B cell (primary cell): ENCODE data around the gene ZNF398. TPM values are rescaled to one million over a fixed set of nuclear protein-coding genes. Genes with fewer than 3 reads are reported as not detected.
A peak's percentile ranks its signal among the peaks of the same experiment; 100 is the strongest.

Source experiments
- ATAC-seq: fragments of 200-7000 bp; cut with Tn5 transposase; one replicate; pipeline ENCODE4 v1.10.0; 2021; ENCODE audit warnings: low read depth, mild to moderate bottlenecking, moderate number of reproducible peaks, moderate library complexity
- CTCF ChIA-PET: fragments of 350-600 bp; sonication (Branson Sonifier 250); formaldehyde crosslinking; loops from one replicate; lab custom pipeline; 2021; ENCODE audit warnings: antibody characterized with exemption, inconsistent platforms; lab: Charles Lee
- POLR2A ChIA-PET: fragments of 350-600 bp; sonication (Branson Sonifier 250); formaldehyde crosslinking; loops from one replicate; lab custom pipeline; 2021; ENCODE audit warnings: antibody characterized with exemption; lab: Charles Lee
- DNase-seq: peaks from one replicate; pipeline ENCODE4 v3.0.0; 2013
- H2AFZ ChIP-seq: 2 replicates; pipeline ENCODE4 v1.6.1; 2012; ENCODE audit warnings: mild to moderate bottlenecking, low read depth, low read length; ENCODE audit not compliant: insufficient read depth, poor library complexity, severe bottlenecking
- H3K27ac ChIP-seq, 2 donors: 1 replicate in 1 of 2; 2 replicates in 1 of 2; pipeline ENCODE4 v1.5.1; 2012 to 2013; ENCODE audit warnings: low read length in 2 of 2, mild to moderate bottlenecking in 2 of 2, moderate library complexity in 1 of 2
- H3K27me3 ChIP-seq, 4 experiments: fragments of 200-600 bp in 1 of 4; sonication (generic) in 1 of 4; replicated peaks in 1 of 4; 1 replicate in 2 of 4; 2 replicates in 2 of 4; pipeline versions ENCODE4 v1.6.1 to v1.7.0; 2013 to 2016; ENCODE audit warnings: low read length in 3 of 4, mild to moderate bottlenecking in 2 of 4, mixed read lengths in 1 of 4, moderate library complexity in 1 of 4; ENCODE audit not compliant: insufficient read depth in 4 of 4, control insufficient read depth in 3 of 4; ENCODE audit errors: control extremely low read depth in 1 of 4
- H3K36me3 ChIP-seq, 2 experiments: replicated peaks in 1 of 2; 1 replicate in 1 of 2; 2 replicates in 1 of 2; pipeline versions ENCODE4 v1.6.1 to v1.7.1; 2013; ENCODE audit warnings: low read length in 1 of 2; ENCODE audit not compliant: insufficient read depth in 2 of 2, control insufficient read depth in 1 of 2; ENCODE audit errors: control extremely low read depth in 1 of 2, extremely low read depth in 1 of 2
- H3K4me1 ChIP-seq, 2 donors: fragments of 200-600 bp in 1 of 2; sonication (generic) in 1 of 2; 1 replicate in 1 of 2; 2 replicates in 1 of 2; pipeline versions ENCODE4 v1.5.1 to v1.6.1; 2013 to 2017; ENCODE audit warnings: low read length in 2 of 2; ENCODE audit not compliant: control insufficient read depth in 2 of 2, insufficient read depth in 2 of 2
- H3K4me2 ChIP-seq: replicated peaks from 2 replicates; pipeline ENCODE3; 2012; ENCODE audit warnings: mild to moderate bottlenecking, low read depth, low read length; ENCODE audit not compliant: poor library complexity, severe bottlenecking
- H3K4me3 ChIP-seq, 5 experiments: fragments of 200-600 bp in 1 of 5; sonication (generic) in 1 of 5; 1 replicate in 3 of 5; 2 replicates in 2 of 5; pipeline versions ENCODE4 v1.5.1 to v1.7.0; 2011 to 2016; ENCODE audit warnings: low read length in 4 of 5, mild to moderate bottlenecking in 4 of 5, low read depth in 2 of 5, control low read depth in 1 of 5, moderate library complexity in 1 of 5; ENCODE audit not compliant: insufficient read depth in 1 of 5; ENCODE audit errors: control extremely low read depth in 1 of 5, extremely low read depth in 1 of 5
- H3K79me2 ChIP-seq: fragments of 200-600 bp; sonication (generic); one replicate; pipeline ENCODE4 v1.6.0; 2016; ENCODE audit warnings: low read length; ENCODE audit not compliant: control insufficient read depth, insufficient read depth
- H3K9ac ChIP-seq: fragments of 200-600 bp; sonication (generic); 2 replicates; pipeline ENCODE4 v1.6.1; 2017; ENCODE audit warnings: mild to moderate bottlenecking, low read length, moderate library complexity
- H3K9me3 ChIP-seq, 3 donors: one replicate each; pipeline versions ENCODE4 v1.6.1 to v1.7.1; 2013; ENCODE audit warnings: low read length in 2 of 3; ENCODE audit not compliant: control insufficient read depth in 2 of 3, insufficient read depth in 1 of 3; ENCODE audit errors: control extremely low read depth in 1 of 3
- H4K20me1 ChIP-seq: 2 replicates; pipeline ENCODE4 v1.6.0; 2012; ENCODE audit warnings: mild to moderate bottlenecking, low read length; ENCODE audit not compliant: insufficient read depth, control insufficient read depth, poor library complexity, severe bottlenecking
- H3K27ac Mint-ChIP-seq: one replicate; pipeline ENCODE4 v1.8.0; 2021; ENCODE audit warnings: mixed read lengths
- H3K27me3 Mint-ChIP-seq: one replicate; pipeline ENCODE4 v1.8.0; 2021; ENCODE audit warnings: mixed read lengths
- H3K4me1 Mint-ChIP-seq: one replicate; pipeline ENCODE4 v1.8.0; 2021; ENCODE audit warnings: mixed read lengths
- H3K4me3 Mint-ChIP-seq: one replicate; pipeline ENCODE4 v1.8.0; 2021; ENCODE audit warnings: mixed read lengths
- H3K9me3 Mint-ChIP-seq: one replicate; pipeline ENCODE4 v1.8.0; 2022; ENCODE audit warnings: mixed read lengths; ENCODE audit not compliant: insufficient read depth
- CTCF ChIP-seq: fragments of 200-600 bp; IDR thresholded peaks from one replicate; pipeline ENCODE4 v1.8.0; 2022; ENCODE audit warnings: antibody characterized with exemption, mild to moderate bottlenecking
- EZH2 ChIP-seq: IDR thresholded peaks from 2 replicates; pipeline ENCODE4 v1.6.1; 2012; ENCODE audit warnings: borderline replicate concordance, low read depth, mild to moderate bottlenecking, moderate library complexity, low read length; ENCODE audit not compliant: insufficient read depth, poor library complexity, severe bottlenecking
- WGBS: methylation state at CpG from one replicate; pipeline ENCODE4 v1.1.5; 2013; ENCODE audit warnings: missing lambda C conversion rate; ENCODE audit not compliant: insufficient coverage; 5-methylcytosine and 5-hydroxymethylcytosine counted together
- intact Hi-C: fragments of 100-400 bp; cut with micrococcal nuclease; formaldehyde crosslinking; loops from one replicate; pipeline ENCODE4 v1.10.0; 2022
- polyA plus RNA-seq: library from polyadenylated mRNA; depleted of rRNA; stranded (reverse); fragments of >200 nt; gene quantifications from 2 replicates; pipeline ENCODE4 v1.2.3, GENCODE V29; 2012
- total RNA-seq, 2 donors: library from RNA; stranded (reverse); fragments of 120-200 nt in 1 of 2; gene quantifications; 1 replicate in 1 of 2; 2 replicates in 1 of 2; pipeline versions ENCODE4 v1.2.3 to v1.2.4, GENCODE V29; 2013 to 2022

Gene ZNF398
- total and polyA plus RNA-seq, 2 donors (not counting 1 experiment from before 2014, with no cell fraction given): 7.7 to 22.5 TPM

GRCh38 chr7:149191851-149192250, 44.6 kb downstream of the ZNF398 start:
- ATAC-seq (no peak), DNase-seq (no peak)
- Mint-ChIP-seq H3K27me3 (no peaks in the 10 kb centered on the region), H3K4me1 (peaks cover 23% of the 10 kb centered on the region), H3K9me3 (no peaks in the 10 kb centered on the region), H3K4me3 (peak overlapping the region; percentile 91), H3K27ac (no peak overlapping the region)
- Histone ChIP-seq H3K9me3 (no peaks in the 10 kb centered on the region), H3K4me2 (no peak overlapping the region), H3K4me3 (no peak overlapping the region), H3K79me2 (peaks cover 10% of the 10 kb centered on the region), H3K36me3 (no peaks in the 10 kb centered on the region), H3K9ac (no peak overlapping the region), H3K4me1 (peaks cover 11 to 14% of the 10 kb centered on the region in 2 donors), H3K27me3 (no peaks in the 10 kb centered on the region), H4K20me1 (peaks cover 8% of the 10 kb centered on the region), H2AFZ (no peak overlapping the region), H3K27ac (no peak overlapping the region)
- POLR2A ChIA-PET: interaction anchor here (0.7 kb wide), 1 partner anchor 15 kb away, joined by 5 read pairs; no protein-coding TSS in a partner anchor
- no peak for TF ChIP-seq EZH2
- no peak for TF ChIP-seq CTCF
- intact Hi-C loops: no loop called here
- CTCF ChIA-PET: interaction anchor here (0.7 kb wide), 1 partner anchor 56 kb away, joined by 3 read pairs; no protein-coding TSS in a partner anchor
- 58% methylated on average over 2 of the region's 5 CpGs for WGBS

- Histone ChIP-seq H3K9ac (peak overlapping the region; percentile 94), H3K27me3 (no peaks in the 10 kb centered on the region), H4K20me1 (peaks cover 10% of the 10 kb centered on the region), H3K9me3 (no peaks in the 10 kb centered on the region), H3K79me2 (peaks cover 28% of the 10 kb centered on the region), H3K4me3 (peak overlapping the region in 4 of 5 experiments; percentile 79 to 92 (median 87)), H3K4me1 (peaks cover 14 to 18% of the 10 kb centered on the region in 2 donors), H2AFZ (peak overlapping the region; percentile 94), H3K4me2 (peak overlapping the region; percentile 90), H3K27ac (peak overlapping the region in 1 of 2 donors; percentile 76), H3K36me3 (peaks cover 1 to 10% of the 10 kb centered on the region in 2 experiments)
- TF ChIP-seq EZH2 (no peak), CTCF (no peak)
- intact Hi-C loops: loop anchor here (1.0 to 5.0 kb wide), 6 partner anchors 47 to 643 kb away; partner anchors contain the start of genes ZNF398, ZNF425, ZNF746 and ZNF862
- H3K4me1 Mint-ChIP-seq: peaks cover 38% of the 10 kb centered on the region
- 93% methylated on average over 3 of the region's 4 CpGs for WGBS
- ATAC-seq (no peak), DNase-seq (no peak)
- H3K4me3 Mint-ChIP-seq: peak overlapping the region; percentile 88
- H3K27me3 Mint-ChIP-seq: no peaks in the 10 kb centered on the region
- CTCF ChIA-PET: interaction anchor here (0.7 to 2.4 kb wide), 14 partner anchors 9 to 189 kb away, joined by 3 to 18 read pairs (median 4); partner anchors contain the start of genes ZNF398, ZNF425 and ZNF783
- POLR2A ChIA-PET: interaction anchor here (1.0 to 1.2 kb wide), 4 partner anchors 48 to 228 kb away, joined by 3 to 7 read pairs (median 3); partner anchors contain the start of genes ZNF398 and ZNF425
- no peaks in the 10 kb centered on the region for H3K9me3 Mint-ChIP-seq
- peak overlapping the region; percentile 37 for H3K27ac Mint-ChIP-seq
These were observed 47.5 kb downstream of the ZNF398 start for GRCh38 chr7:149194799-149195179.
